Middle frontal gyrus (tissue), 1 donor: ENCODE measurements around the gene STAB1.
A peak's percentile ranks its signal among the peaks of the same experiment; 100 is the strongest.

Experiments
- DNase-seq: peaks from one replicate; pipeline ENCODE4 v3.0.0-alpha.2; 2015; ENCODE audit warnings: low spot score; ENCODE audit errors: extremely low spot score

The STAB1 gene

GRCh38 chr3:52494886-52495495 is at the start of gene STAB1:
STAB1 (plus strand) TSS chr3:52495338; CDS start chr3:52495414, 76 bp downstream.
- DNase-seq, result no peak

GRCh38 chr3:52446042-52446441 is 49.1 kb upstream of the STAB1 start:
- DNase-seq, result no peak

- no peak for DNase-seq
These were observed 48.3 kb upstream of the STAB1 start for GRCh38 chr3:52446631-52447511.

- DNase-seq, result no peak
These were observed 47.4 kb upstream of the STAB1 start for GRCh38 chr3:52447512-52448355.

GRCh38 chr3:52450489-52451236 is 44.5 kb upstream of the STAB1 start:
- no peak for DNase-seq

GRCh38 chr3:52451237-52452083 is 43.7 kb upstream of the STAB1 start:
- no peak for DNase-seq

- DNase-seq, result no peak
These were observed 43.0 kb upstream of the STAB1 start for GRCh38 chr3:52452126-52452525.

GRCh38 chr3:52452570-52453221 is 42.4 kb upstream of the STAB1 start:
- no peak for DNase-seq

- no peak for DNase-seq
These were observed 41.5 kb upstream of the STAB1 start, which contains the start of gene TNNC1 for GRCh38 chr3:52453496-52454249. TNNC1 (minus strand) TSS chr3:52454041; CDS start chr3:52454015, 26 bp downstream.

- no peak for DNase-seq
These were observed 40.7 kb upstream of the STAB1 start for GRCh38 chr3:52454250-52454937.

- DNase-seq, result no peak
These were observed 40.2 kb upstream of the STAB1 start for GRCh38 chr3:52454938-52455282.

- peak; percentile 63 for DNase-seq
These were observed 39.6 kb upstream of the STAB1 start, which contains the start of gene NISCH for GRCh38 chr3:52455283-52456168. NISCH (plus strand) TSS chr3:52455604; CDS start chr3:52455642, 38 bp downstream.

GRCh38 chr3:52456169-52456799 is 38.9 kb upstream of the STAB1 start:
- DNase-seq, result no peak

GRCh38 chr3:52456800-52457183 is 38.3 kb upstream of the STAB1 start:
- no peak for DNase-seq

GRCh38 chr3:52458031-52458760 is 36.9 kb upstream of the STAB1 start:
- DNase-seq, result no peak
